ENCODE measurements around the gene MCF2L. TPM values are rescaled to one million over a fixed set of nuclear protein-coding genes. Genes with fewer than 3 reads are reported as not detected.

The MCF2L gene
- total and polyA plus RNA-seq, 9 of the 15 experiments (the other 6 are each of a cell fraction or from before 2014, with no cell fraction given): 0.05 to 0.25 (median 0.18) TPM; not detected in 5

DNA sequence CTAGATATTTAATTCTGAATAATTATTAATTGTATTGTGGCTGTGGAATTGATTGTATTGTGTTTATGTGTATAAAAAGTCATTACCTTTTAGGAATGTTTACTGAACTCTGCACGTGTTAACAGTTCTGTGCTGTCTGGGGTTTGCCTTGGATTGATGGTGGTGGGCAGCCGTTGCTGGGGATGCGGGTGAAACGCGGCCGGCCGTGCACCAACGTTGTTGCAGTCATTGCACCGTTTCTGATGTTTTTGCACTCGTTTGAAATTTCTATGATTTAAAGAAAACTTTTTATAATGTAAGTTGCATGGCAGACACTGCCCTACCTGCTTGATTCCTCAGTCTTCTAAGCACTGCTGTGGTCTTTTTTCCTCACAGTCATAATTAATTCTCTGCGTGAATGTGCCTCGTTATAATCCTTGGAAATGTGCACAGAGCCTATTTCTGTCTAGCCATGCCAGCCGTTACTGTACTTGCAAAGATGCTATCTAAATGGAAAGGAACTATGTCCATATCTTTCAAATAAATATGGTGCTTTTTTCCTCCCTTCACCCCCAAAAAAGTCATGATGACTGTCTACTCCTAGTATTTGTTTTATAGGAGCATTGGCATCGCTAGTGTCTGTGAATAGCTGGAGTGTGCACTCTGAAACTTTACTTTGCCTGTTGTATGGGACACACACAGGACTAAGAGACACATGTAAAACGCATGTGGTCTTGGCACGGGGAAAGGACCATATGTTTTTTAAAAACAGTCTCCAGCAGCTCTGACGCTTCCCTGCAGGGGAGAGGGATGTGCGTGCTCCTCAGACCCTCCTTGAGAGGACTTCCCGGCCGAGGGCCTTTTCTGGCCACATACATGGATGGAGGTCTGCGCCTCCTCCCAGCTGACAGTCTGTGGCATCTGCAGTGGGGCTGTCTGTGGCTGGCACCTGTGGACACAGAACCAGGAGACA, 40.7 kb upstream of the MCF2L start:
- Histone ChIP-seq H2AFZ (ENCODE audit: low read depth, low read length) (no peak overlapping the region), H3K9ac (ENCODE audit: insufficient read depth in 1 of 2, low read depth in 2 of 2, low read length in 2 of 2) (no peak overlapping the region), H3K36me3 (ENCODE audit: control insufficient read depth, insufficient read depth, low read length) (no peaks in the 10 kb centered on the region), H3K27ac (ENCODE audit: extremely low read depth, low read depth, low read length) (no peak overlapping the region), H4K20me1 (replicated peaks; ENCODE audit: control insufficient read depth, insufficient read depth, low read length) (no peaks in the 10 kb centered on the region), H3K27me3 (ENCODE audit: control insufficient read depth in 2 of 2, insufficient read depth in 2 of 2, low read length in 2 of 2) (peaks cover 9 to 34% of the 10 kb centered on the region in 2 experiments; a peak in 4 of 5 replicates), H3K79me2 (ENCODE audit: control insufficient read depth, insufficient read depth, low read length) (no peaks in the 10 kb centered on the region), H3K4me1 (replicated peaks in 1 of 2; ENCODE audit: control insufficient read depth in 2 of 2, insufficient read depth in 2 of 2, low read length in 2 of 2) (no peaks in the 10 kb centered on the region; a peak in 1 of 5 replicates), H3K4me3 (no peak overlapping the region), H3K9me1 (ENCODE audit: control insufficient read depth, insufficient read depth, low read length) (no peaks in the 10 kb centered on the region), H3K4me2 (ENCODE audit: insufficient read depth, low read length) (no peak overlapping the region), H3K9me3 (replicated peaks; ENCODE audit: control insufficient read depth, insufficient read depth, low read depth, low read length) (no peaks in the 10 kb centered on the region; the same call in 1 of the 2 replicates)
- 0% methylated on average over 20 of the region's 21 CpGs for WGBS (ENCODE audit: insufficient coverage, low coverage, missing lambda C conversion rate)
- ChIA-PET POLR2A (no interaction called here), CTCF (ENCODE audit: low intra/inter-chr PET ratio) (no interaction called here)
- BruUV-seq (replicated peaks): no TSS peak
- FAIRE-seq (no peak), ATAC-seq (no peak), DNase-seq (ENCODE audit: extremely low read depth in 1 of 4, low spot score in 3 of 4) (no peak)
- in situ Hi-C loops (cut with MboI): loop anchor here (25.0 kb wide), 1 partner anchor 459 kb away; no protein-coding TSS in a partner anchor
- intact Hi-C loops (cut with micrococcal nuclease): no loop called here
- TF ChIP-seq RFX7 (CRISPR knock-in tag; IDR thresholded peaks at IDR 0.05) (no peak), FOSL1 (tag; conservative IDR thresholded peaks at IDR 0.05) (no peak), MYNN (IDR thresholded peaks at IDR 0.05) (no peak), MYNN (CRISPR knock-in tag; IDR thresholded peaks at IDR 0.05) (no peak), PRPF4 (IDR thresholded peaks at IDR 0.05; ENCODE audit: insufficient read depth, low read depth, low read length, poor library complexity, severe bottlenecking) (no peak), GABPB1 (CRISPR knock-in tag; IDR thresholded peaks at IDR 0.05) (no peak), ZFX (CRISPR knock-in tag; IDR thresholded peaks at IDR 0.05) (no peak), MAFG (tag; conservative IDR thresholded peaks at IDR 0.05) (no peak), RBM15 (IDR thresholded peaks at IDR 0.05; ENCODE audit: insufficient read depth, low read length) (no peak), ZNF436 (CRISPR knock-in tag; IDR thresholded peaks at IDR 0.05) (no peak), ZNF121 (CRISPR knock-in tag; conservative IDR thresholded peaks at IDR 0.05) (no peak)
- TF ChIP-seq, protein P1, sequence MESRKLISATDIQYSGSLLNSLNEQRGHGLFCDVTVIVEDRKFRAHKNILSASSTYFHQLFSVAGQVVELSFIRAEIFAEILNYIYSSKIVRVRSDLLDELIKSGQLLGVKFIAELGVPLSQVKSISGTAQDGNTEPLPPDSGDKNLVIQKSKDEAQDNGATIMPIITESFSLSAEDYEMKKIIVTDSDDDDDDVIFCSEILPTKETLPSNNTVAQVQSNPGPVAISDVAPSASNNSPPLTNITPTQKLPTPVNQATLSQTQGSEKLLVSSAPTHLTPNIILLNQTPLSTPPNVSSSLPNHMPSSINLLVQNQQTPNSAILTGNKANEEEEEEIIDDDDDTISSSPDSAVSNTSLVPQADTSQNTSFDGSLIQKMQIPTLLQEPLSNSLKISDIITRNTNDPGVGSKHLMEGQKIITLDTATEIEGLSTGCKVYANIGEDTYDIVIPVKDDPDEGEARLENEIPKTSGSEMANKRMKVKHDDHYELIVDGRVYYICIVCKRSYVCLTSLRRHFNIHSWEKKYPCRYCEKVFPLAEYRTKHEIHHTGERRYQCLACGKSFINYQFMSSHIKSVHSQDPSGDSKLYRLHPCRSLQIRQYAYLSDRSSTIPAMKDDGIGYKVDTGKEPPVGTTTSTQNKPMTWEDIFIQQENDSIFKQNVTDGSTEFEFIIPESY (CRISPR knock-in tag; IDR thresholded peaks at IDR 0.05): no peak
- TF ChIP-seq, protein P2, sequence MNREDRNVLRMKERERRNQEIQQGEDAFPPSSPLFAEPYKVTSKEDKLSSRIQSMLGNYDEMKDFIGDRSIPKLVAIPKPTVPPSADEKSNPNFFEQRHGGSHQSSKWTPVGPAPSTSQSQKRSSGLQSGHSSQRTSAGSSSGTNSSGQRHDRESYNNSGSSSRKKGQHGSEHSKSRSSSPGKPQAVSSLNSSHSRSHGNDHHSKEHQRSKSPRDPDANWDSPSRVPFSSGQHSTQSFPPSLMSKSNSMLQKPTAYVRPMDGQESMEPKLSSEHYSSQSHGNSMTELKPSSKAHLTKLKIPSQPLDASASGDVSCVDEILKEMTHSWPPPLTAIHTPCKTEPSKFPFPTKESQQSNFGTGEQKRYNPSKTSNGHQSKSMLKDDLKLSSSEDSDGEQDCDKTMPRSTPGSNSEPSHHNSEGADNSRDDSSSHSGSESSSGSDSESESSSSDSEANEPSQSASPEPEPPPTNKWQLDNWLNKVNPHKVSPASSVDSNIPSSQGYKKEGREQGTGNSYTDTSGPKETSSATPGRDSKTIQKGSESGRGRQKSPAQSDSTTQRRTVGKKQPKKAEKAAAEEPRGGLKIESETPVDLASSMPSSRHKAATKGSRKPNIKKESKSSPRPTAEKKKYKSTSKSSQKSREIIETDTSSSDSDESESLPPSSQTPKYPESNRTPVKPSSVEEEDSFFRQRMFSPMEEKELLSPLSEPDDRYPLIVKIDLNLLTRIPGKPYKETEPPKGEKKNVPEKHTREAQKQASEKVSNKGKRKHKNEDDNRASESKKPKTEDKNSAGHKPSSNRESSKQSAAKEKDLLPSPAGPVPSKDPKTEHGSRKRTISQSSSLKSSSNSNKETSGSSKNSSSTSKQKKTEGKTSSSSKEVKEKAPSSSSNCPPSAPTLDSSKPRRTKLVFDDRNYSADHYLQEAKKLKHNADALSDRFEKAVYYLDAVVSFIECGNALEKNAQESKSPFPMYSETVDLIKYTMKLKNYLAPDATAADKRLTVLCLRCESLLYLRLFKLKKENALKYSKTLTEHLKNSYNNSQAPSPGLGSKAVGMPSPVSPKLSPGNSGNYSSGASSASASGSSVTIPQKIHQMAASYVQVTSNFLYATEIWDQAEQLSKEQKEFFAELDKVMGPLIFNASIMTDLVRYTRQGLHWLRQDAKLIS (CRISPR knock-in tag; IDR thresholded peaks at IDR 0.05): no peak
- TF ChIP-seq, protein P3, sequence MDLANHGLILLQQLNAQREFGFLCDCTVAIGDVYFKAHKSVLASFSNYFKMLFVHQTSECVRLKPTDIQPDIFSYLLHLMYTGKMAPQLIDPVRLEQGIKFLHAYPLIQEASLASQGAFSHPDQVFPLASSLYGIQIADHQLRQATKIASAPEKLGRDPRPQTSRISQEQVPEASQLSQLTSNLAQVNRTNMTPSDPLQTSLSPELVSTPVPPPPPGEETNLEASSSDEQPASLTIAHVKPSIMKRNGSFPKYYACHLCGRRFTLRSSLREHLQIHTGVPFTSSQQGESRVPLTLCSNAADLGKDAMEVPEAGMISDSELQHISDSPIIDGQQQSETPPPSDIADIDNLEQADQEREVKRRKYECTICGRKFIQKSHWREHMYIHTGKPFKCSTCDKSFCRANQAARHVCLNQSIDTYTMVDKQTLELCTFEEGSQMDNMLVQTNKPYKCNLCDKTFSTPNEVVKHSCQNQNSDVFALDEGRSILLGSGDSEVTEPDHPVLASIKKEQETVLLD (IDR thresholded peaks at IDR 0.05): no peak

Measured in K562 (cell line).